ENCODE data around the gene ATG9A. TPM values are rescaled to one million over a fixed set of nuclear protein-coding genes. Genes with fewer than 3 reads are reported as not detected.

ATG9A gene
- total and polyA plus RNA-seq, 2 of the 8 experiments (the other 6 are each of a cell fraction or from before 2014, with no cell fraction given): 43.6 to 66.8 TPM

DNA sequence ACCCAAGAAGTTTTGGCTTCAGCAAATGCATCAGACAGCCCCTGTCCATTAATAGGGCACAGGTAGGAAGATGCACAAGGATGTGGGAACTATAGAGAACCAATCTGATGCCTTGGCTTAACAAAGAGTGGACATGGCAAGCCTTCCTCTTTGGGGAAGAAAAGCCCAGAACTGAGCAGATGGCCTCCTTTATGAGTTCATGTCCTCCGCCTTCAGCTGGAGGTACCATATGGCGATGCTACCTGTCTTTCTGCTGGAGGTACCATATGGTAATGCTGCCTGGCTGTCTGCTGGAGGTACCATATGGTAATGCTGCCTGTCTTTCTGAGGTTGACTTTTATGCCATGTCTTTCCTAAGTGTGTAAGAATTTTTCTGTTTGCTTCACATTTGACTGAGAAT is 45.3 kb downstream of the ATG9A start (continued):
- TF ChIP-seq, protein P1, sequence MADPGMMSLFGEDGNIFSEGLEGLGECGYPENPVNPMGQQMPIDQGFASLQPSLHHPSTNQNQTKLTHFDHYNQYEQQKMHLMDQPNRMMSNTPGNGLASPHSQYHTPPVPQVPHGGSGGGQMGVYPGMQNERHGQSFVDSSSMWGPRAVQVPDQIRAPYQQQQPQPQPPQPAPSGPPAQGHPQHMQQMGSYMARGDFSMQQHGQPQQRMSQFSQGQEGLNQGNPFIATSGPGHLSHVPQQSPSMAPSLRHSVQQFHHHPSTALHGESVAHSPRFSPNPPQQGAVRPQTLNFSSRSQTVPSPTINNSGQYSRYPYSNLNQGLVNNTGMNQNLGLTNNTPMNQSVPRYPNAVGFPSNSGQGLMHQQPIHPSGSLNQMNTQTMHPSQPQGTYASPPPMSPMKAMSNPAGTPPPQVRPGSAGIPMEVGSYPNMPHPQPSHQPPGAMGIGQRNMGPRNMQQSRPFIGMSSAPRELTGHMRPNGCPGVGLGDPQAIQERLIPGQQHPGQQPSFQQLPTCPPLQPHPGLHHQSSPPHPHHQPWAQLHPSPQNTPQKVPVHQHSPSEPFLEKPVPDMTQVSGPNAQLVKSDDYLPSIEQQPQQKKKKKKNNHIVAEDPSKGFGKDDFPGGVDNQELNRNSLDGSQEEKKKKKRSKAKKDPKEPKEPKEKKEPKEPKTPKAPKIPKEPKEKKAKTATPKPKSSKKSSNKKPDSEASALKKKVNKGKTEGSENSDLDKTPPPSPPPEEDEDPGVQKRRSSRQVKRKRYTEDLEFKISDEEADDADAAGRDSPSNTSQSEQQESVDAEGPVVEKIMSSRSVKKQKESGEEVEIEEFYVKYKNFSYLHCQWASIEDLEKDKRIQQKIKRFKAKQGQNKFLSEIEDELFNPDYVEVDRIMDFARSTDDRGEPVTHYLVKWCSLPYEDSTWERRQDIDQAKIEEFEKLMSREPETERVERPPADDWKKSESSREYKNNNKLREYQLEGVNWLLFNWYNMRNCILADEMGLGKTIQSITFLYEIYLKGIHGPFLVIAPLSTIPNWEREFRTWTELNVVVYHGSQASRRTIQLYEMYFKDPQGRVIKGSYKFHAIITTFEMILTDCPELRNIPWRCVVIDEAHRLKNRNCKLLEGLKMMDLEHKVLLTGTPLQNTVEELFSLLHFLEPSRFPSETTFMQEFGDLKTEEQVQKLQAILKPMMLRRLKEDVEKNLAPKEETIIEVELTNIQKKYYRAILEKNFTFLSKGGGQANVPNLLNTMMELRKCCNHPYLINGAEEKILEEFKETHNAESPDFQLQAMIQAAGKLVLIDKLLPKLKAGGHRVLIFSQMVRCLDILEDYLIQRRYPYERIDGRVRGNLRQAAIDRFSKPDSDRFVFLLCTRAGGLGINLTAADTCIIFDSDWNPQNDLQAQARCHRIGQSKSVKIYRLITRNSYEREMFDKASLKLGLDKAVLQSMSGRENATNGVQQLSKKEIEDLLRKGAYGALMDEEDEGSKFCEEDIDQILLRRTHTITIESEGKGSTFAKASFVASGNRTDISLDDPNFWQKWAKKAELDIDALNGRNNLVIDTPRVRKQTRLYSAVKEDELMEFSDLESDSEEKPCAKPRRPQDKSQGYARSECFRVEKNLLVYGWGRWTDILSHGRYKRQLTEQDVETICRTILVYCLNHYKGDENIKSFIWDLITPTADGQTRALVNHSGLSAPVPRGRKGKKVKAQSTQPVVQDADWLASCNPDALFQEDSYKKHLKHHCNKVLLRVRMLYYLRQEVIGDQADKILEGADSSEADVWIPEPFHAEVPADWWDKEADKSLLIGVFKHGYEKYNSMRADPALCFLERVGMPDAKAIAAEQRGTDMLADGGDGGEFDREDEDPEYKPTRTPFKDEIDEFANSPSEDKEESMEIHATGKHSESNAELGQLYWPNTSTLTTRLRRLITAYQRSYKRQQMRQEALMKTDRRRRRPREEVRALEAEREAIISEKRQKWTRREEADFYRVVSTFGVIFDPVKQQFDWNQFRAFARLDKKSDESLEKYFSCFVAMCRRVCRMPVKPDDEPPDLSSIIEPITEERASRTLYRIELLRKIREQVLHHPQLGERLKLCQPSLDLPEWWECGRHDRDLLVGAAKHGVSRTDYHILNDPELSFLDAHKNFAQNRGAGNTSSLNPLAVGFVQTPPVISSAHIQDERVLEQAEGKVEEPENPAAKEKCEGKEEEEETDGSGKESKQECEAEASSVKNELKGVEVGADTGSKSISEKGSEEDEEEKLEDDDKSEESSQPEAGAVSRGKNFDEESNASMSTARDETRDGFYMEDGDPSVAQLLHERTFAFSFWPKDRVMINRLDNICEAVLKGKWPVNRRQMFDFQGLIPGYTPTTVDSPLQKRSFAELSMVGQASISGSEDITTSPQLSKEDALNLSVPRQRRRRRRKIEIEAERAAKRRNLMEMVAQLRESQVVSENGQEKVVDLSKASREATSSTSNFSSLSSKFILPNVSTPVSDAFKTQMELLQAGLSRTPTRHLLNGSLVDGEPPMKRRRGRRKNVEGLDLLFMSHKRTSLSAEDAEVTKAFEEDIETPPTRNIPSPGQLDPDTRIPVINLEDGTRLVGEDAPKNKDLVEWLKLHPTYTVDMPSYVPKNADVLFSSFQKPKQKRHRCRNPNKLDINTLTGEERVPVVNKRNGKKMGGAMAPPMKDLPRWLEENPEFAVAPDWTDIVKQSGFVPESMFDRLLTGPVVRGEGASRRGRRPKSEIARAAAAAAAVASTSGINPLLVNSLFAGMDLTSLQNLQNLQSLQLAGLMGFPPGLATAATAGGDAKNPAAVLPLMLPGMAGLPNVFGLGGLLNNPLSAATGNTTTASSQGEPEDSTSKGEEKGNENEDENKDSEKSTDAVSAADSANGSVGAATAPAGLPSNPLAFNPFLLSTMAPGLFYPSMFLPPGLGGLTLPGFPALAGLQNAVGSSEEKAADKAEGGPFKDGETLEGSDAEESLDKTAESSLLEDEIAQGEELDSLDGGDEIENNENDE (IDR thresholded peaks at IDR 0.05; ENCODE audit: insufficient replicate concordance, low read length): no peak
- TF ChIP-seq, protein P2, sequence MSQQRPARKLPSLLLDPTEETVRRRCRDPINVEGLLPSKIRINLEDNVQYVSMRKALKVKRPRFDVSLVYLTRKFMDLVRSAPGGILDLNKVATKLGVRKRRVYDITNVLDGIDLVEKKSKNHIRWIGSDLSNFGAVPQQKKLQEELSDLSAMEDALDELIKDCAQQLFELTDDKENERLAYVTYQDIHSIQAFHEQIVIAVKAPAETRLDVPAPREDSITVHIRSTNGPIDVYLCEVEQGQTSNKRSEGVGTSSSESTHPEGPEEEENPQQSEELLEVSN (IDR thresholded peaks at IDR 0.05): no peak
- no peak for TF ChIP-seq JUND (IDR thresholded peaks at IDR 0.05; ENCODE audit: low read length)
- no peak for TF ChIP-seq BCL11A (IDR thresholded peaks at IDR 0.05; ENCODE audit: low read depth in 2 of 2, low read length in 2 of 2)
- TF ChIP-seq POLR2A (IDR thresholded peaks at IDR 0.05; ENCODE audit: control extremely low read depth in 1 of 2, low read depth in 2 of 2, low read length in 2 of 2): no peak
- no peak for TF ChIP-seq RFX5 (IDR thresholded peaks at IDR 0.05; ENCODE audit: borderline replicate concordance, low read depth, low read length)
- no peak for TF ChIP-seq YY1 (IDR thresholded peaks at IDR 0.05; ENCODE audit: low read depth, low read length)
- TF ChIP-seq NANOG (IDR thresholded peaks at IDR 0.05; ENCODE audit: insufficient read depth, low read depth, low read length, poor library complexity, severe bottlenecking): no peak
- no peak for TF ChIP-seq SIRT6 (IDR thresholded peaks at IDR 0.05; ENCODE audit: low read length)
- TF ChIP-seq, protein P3, sequence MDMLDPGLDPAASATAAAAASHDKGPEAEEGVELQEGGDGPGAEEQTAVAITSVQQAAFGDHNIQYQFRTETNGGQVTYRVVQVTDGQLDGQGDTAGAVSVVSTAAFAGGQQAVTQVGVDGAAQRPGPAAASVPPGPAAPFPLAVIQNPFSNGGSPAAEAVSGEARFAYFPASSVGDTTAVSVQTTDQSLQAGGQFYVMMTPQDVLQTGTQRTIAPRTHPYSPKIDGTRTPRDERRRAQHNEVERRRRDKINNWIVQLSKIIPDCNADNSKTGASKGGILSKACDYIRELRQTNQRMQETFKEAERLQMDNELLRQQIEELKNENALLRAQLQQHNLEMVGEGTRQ (IDR thresholded peaks at IDR 0.05; ENCODE audit: low read length): no peak
- TF ChIP-seq NRF1 (IDR thresholded peaks at IDR 0.05; ENCODE audit: low read depth, low read length): no peak
